Gastrocnemius medialis (tissue), 4 donors: ENCODE data around the gene MMP15. TPM values are rescaled to one million over a fixed set of nuclear protein-coding genes. Genes with fewer than 3 reads are reported as not detected.

Experiments
- ATAC-seq, 2 donors: fragments of 150-250 bp; one replicate each; pipeline ENCODE4 v1.9.1; 2016
- DNase-seq, 2 donors: peaks; one replicate each; pipeline ENCODE4 v3.0.0-alpha.2; 2019
- H3K27ac ChIP-seq, 4 donors: fragments of 200-600 bp; sonication (generic); 1 replicate in 1 of 4; 2 replicates in 3 of 4; pipeline ENCODE4 v1.5.1; 2016 to 2018; ENCODE audit warnings: mild to moderate bottlenecking in 2 of 4, moderate library complexity in 1 of 4
- H3K27me3 ChIP-seq, 3 donors: fragments of 200-600 bp; sonication (generic) in 2 of 3; 1 replicate in 1 of 3; 2 replicates in 2 of 3; pipeline versions ENCODE4 v1.5.1 to v1.6.0; 2016 to 2019; ENCODE audit warnings: mild to moderate bottlenecking in 1 of 3, moderate library complexity in 1 of 3
- H3K36me3 ChIP-seq, 2 donors: fragments of 200-600 bp; sonication (generic) in 1 of 2; one replicate each; pipeline ENCODE4 v1.5.1; 2017 to 2018
- H3K4me1 ChIP-seq, 2 donors: fragments of 200-600 bp; sonication (generic) in 1 of 2; one replicate each; pipeline ENCODE4 v1.5.1; 2016 to 2017; ENCODE audit warnings: mild to moderate bottlenecking in 2 of 2
- H3K4me3 ChIP-seq, 4 donors: fragments of 200-600 bp; sonication (generic) in 3 of 4; 1 replicate in 1 of 4; 2 replicates in 3 of 4; pipeline ENCODE4 v1.5.1; 2016 to 2019; ENCODE audit warnings: mild to moderate bottlenecking in 2 of 4
- H3K9me3 ChIP-seq, 3 donors: fragments of 200-600 bp; sonication (generic) in 2 of 3; 1 replicate in 1 of 3; 2 replicates in 2 of 3; pipeline ENCODE4 v1.5.1; 2016 to 2019
- CTCF ChIP-seq, 5 experiments: fragments of 450-650 bp in 3 of 5; fragments of 200-600 bp in 2 of 5; sonication (generic) in 2 of 5; IDR thresholded peaks in 4 of 5; conservative IDR thresholded peaks in 1 of 5; 1 replicate in 4 of 5; 2 replicates in 1 of 5; pipeline ENCODE4 v1.5.1; 2016 to 2019; ENCODE audit warnings: antibody characterized with exemption in 5 of 5, mild to moderate bottlenecking in 3 of 5, moderate library complexity in 3 of 5
- POLR2A ChIP-seq, 2 donors: fragments of 450-650 bp; IDR thresholded peaks; one replicate each; pipeline ENCODE4 v1.6.1; 2017; ENCODE audit warnings: antibody characterized with exemption in 2 of 2, mild to moderate bottlenecking in 2 of 2, moderate library complexity in 2 of 2
- in situ Hi-C, 4 donors: fragments of 200-750 bp; cut with MboI; loops; one replicate each; pipeline versions ENCODE4 v1.15.0 to v1.8.0; 2017; ENCODE audit warnings: low sequenced_read_pairs in 4 of 4
- intact Hi-C: fragments of 100-400 bp; cut with DNase I; formaldehyde crosslinking; loops from one replicate; pipeline ENCODE4 v1.15.1; 2023; ENCODE audit warnings: low total_unique reads
- total RNA-seq, 4 donors: library from RNA; depleted of rRNA; stranded (reverse); fragments of >200 nt; gene quantifications; one replicate each; pipeline versions ENCODE4 v1.1.0 to v1.2.3, GENCODE V29; 2016

The MMP15 gene
- total RNA-seq, 4 donors from 2014 or later = 2.9 to 8.1 (median 4.9) TPM

DNA sequence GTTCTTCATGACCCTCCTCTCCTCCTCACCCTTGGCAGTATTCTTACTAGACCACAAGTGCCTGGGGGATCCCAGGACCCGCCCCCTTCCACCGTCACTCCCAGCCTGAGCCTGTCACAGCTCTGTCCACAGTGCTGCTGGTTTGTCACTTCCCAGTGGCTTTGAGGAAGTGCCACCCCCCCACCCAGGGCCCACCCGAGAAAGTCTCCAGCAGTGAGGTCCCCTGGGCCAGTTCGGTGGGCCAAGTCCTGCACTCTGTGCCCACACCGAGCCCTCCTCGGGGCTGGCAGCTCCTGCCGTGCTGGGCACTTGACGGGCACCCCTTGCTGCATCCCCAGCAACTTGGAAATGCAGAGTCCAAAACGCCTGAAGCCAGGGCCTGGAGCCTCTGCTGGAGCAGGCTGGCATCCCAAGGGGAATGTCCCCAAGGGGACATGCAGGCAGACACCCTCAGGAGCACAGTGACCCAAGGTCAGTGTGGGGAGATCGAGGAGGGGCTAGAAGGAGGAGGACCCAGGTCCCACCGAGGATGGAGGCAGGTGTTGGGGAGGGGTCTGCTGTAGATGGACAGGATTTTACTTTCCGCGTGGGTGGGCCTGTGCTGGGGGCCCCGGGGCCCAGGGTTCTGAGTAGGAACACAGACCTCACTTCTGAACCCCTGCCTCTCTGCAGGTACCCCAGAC, 15.5 kb downstream of the MMP15 start:
- ATAC-seq (no peak), DNase-seq (no peak)
- H3K4me3 ChIP-seq = no peak overlapping the region
- H3K27ac ChIP-seq = no peak overlapping the region
- peaks cover 5 to 6% of the 10 kb centered on the region in 2 donors for H3K4me1 ChIP-seq
- peaks cover 0 to 20% of the 10 kb centered on the region in 2 donors for H3K36me3 ChIP-seq
- TF ChIP-seq CTCF (IDR thresholded peaks at IDR 0.05 in 4 of 5, conservative IDR thresholded peaks at IDR 0.05 in 1 of 5) = no peak
- no peak for TF ChIP-seq POLR2A (IDR thresholded peaks at IDR 0.05)
- H3K9me3 ChIP-seq = no peaks in the 10 kb centered on the region
- in situ Hi-C loops = no loop called here
- intact Hi-C loops = no loop called here
- H3K27me3 ChIP-seq = no peaks in the 10 kb centered on the region

DNA sequence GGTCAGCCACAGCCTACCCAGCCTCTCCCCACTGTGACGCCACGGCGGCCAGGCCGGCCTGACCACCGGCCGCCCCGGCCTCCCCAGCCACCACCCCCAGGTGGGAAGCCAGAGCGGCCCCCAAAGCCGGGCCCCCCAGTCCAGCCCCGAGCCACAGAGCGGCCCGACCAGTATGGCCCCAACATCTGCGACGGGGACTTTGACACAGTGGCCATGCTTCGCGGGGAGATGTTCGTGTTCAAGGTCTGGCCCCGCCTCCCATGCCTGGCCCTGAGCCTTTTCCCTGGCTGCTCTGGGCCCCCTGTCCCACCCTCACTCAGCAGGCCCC, 16.0 kb downstream of the MMP15 start:
- Histone ChIP-seq H3K27ac (no peak overlapping the region), H3K4me1 (peaks cover 0 to 1% of the 10 kb centered on the region in 2 donors), H3K36me3 (peaks cover 0 to 20% of the 10 kb centered on the region in 2 donors), H3K9me3 (no peaks in the 10 kb centered on the region), H3K27me3 (no peaks in the 10 kb centered on the region), H3K4me3 (no peak overlapping the region)
- in situ Hi-C loops = no loop called here
- no peak for TF ChIP-seq POLR2A (IDR thresholded peaks at IDR 0.05)
- no peak for TF ChIP-seq CTCF (IDR thresholded peaks at IDR 0.05 in 4 of 5, conservative IDR thresholded peaks at IDR 0.05 in 1 of 5)
- ATAC-seq (no peak), DNase-seq (no peak)
- intact Hi-C loops = no loop called here

DNA sequence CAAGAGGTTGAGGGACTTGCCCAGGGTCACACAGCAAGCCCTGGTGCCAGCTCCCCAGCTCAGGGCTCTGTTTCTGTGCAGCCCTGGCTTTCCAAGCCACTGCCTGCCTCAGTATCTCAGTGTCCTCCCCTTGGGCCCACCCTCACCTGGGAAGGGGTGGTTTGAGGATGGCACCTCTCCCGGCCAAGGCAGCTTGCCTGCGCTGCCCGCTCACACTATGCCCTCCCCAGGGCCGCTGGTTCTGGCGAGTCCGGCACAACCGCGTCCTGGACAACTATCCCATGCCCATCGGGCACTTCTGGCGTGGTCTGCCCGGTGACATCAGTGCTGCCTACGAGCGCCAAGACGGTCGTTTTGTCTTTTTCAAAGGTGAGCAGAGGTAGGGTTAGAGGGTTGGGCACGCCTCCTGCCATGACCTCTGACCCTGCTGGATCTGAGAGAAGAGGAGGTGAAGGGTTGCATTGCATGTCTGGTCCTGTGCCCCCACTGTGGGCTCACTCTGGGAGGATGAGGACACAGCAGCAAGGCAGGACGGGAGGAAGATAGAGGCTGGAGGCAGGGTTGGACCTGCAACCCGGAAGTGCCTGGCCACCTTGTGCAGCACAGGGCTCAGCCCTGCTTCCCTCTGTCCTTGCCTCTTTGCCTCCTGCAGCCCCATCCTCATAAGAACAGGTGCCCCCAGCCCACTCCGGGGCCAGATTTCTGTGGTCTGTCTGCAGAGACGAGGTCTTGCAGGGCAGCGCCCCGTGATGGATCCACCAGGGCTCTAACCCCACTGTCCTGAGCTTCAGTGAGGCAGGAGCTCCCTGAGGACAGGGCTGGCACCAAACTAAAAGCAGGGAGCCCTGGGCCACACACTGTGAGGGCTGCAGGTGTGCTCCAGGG, 16.7 kb downstream of the MMP15 start:
- intact Hi-C loops (no loop called here), in situ Hi-C loops (no loop called here)
- Histone ChIP-seq H3K27ac (no peak overlapping the region), H3K4me1 (no peaks in the 10 kb centered on the region), H3K36me3 (peaks cover 0 to 20% of the 10 kb centered on the region in 2 donors), H3K27me3 (no peaks in the 10 kb centered on the region), H3K4me3 (no peak overlapping the region), H3K9me3 (no peaks in the 10 kb centered on the region)
- TF ChIP-seq CTCF (IDR thresholded peaks at IDR 0.05 in 4 of 5, conservative IDR thresholded peaks at IDR 0.05 in 1 of 5) (no peak), POLR2A (IDR thresholded peaks at IDR 0.05) (no peak)
- no peak for ATAC-seq
- DNase-seq = no peak

DNA sequence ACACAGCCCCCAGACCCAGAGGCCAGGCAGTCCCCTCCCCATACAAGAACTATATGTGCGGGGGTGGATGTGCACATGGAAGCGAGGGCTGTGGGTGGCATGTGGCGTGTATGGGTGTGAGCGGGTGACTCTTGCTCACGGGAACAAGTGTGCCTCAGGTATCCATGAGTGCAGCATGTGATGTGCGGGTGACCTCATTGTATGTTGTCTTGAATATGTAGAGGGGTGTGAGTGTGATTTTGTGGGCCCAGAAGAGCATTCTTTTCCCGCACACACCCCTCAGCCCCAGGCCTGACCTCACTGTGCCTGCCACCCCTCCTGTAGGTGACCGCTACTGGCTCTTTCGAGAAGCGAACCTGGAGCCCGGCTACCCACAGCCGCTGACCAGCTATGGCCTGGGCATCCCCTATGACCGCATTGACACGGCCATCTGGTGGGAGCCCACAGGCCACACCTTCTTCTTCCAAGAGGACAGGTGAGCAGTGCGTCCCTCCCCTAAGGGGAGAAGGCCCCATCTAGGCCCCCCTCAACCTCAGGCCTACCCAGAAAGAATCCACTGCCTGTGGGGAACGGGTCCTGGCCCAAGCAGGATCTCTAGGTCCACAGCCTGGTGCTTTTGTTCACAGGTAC, 17.4 kb downstream of the MMP15 start:
- DNase-seq (no peak), ATAC-seq (no peak)
- Histone ChIP-seq H3K9me3 (no peaks in the 10 kb centered on the region), H3K4me3 (no peak overlapping the region), H3K36me3 (peaks cover 0 to 20% of the 10 kb centered on the region in 2 donors), H3K27ac (no peak overlapping the region), H3K4me1 (no peaks in the 10 kb centered on the region), H3K27me3 (no peaks in the 10 kb centered on the region)
- no peak for TF ChIP-seq CTCF (IDR thresholded peaks at IDR 0.05 in 4 of 5, conservative IDR thresholded peaks at IDR 0.05 in 1 of 5)
- no peak for TF ChIP-seq POLR2A (IDR thresholded peaks at IDR 0.05)
- intact Hi-C loops (no loop called here), in situ Hi-C loops (no loop called here)
